Keratinocyte (primary cell): ENCODE results near the gene GBX2. TPM values are rescaled to one million over a fixed set of nuclear protein-coding genes. Genes with fewer than 3 reads are reported as not detected.

Experiments used
- DNase-seq: peaks from one replicate; pipeline ENCODE4 v3.0.0-alpha.2; 2011; ENCODE audit warnings: low read depth, missing footprints, low spot score
- FAIRE-seq: peaks from 2 replicates; lab custom pipeline; 2011; peaks lifted over from hg19 to GRCh38; lab: Jason Lieb, UNC
- H2AFZ ChIP-seq: 2 replicates; pipeline ENCODE4 v1.6.0; 2012; ENCODE audit warnings: low read length, control low read depth, inconsistent platforms; ENCODE audit not compliant: control insufficient read depth
- H3K27ac ChIP-seq: 2 replicates; pipeline ENCODE4 v1.5.1; 2011; ENCODE audit warnings: low read length; ENCODE audit not compliant: control insufficient read depth, insufficient read depth
- H3K27me3 ChIP-seq: 3 replicates; pipeline ENCODE4 v1.6.0; 2011; ENCODE audit warnings: low read length; ENCODE audit not compliant: control insufficient read depth, insufficient read depth; ENCODE audit errors: extremely low read depth
- H3K36me3 ChIP-seq, 2 experiments: 2 replicates in 1 of 2; 3 replicates in 1 of 2; pipeline ENCODE4 v1.5.1; 2011; ENCODE audit warnings: low read length in 2 of 2, mild to moderate bottlenecking in 1 of 2; ENCODE audit not compliant: control insufficient read depth in 2 of 2, insufficient read depth in 2 of 2; ENCODE audit errors: extremely low read depth in 1 of 2
- H3K4me1 ChIP-seq: 3 replicates; pipeline ENCODE4 v1.5.1; 2011; ENCODE audit warnings: low read length; ENCODE audit not compliant: control insufficient read depth, insufficient read depth; ENCODE audit errors: extremely low read depth
- H3K4me2 ChIP-seq: 3 replicates; pipeline ENCODE4 v1.6.0; 2011; ENCODE audit warnings: low read depth, low read length; ENCODE audit not compliant: control insufficient read depth, insufficient read depth; ENCODE audit errors: extremely low read depth
- H3K4me3 ChIP-seq, 3 experiments: fragments of 200-600 bp in 1 of 3; sonication (generic) in 1 of 3; 2 replicates in 2 of 3; 3 replicates in 1 of 3; pipeline ENCODE4 v1.5.1; 2011 to 2016; ENCODE audit warnings: low read length in 3 of 3, mild to moderate bottlenecking in 3 of 3, control low read depth in 2 of 3, inconsistent platforms in 1 of 3, low read depth in 1 of 3, mixed read lengths in 1 of 3, mixed run types in 1 of 3, moderate library complexity in 1 of 3; ENCODE audit not compliant: control insufficient read depth in 2 of 3, insufficient read depth in 2 of 3; ENCODE audit errors: extremely low read depth in 1 of 3
- H3K79me2 ChIP-seq: 2 replicates; pipeline ENCODE4 v1.6.0; 2012; ENCODE audit warnings: low read length; ENCODE audit not compliant: control insufficient read depth, insufficient read depth
- H3K9ac ChIP-seq: 3 replicates; pipeline ENCODE4 v1.6.0; 2011; ENCODE audit warnings: low read length; ENCODE audit not compliant: control insufficient read depth, insufficient read depth; ENCODE audit errors: extremely low read depth
- H3K9me1 ChIP-seq: 3 replicates; pipeline ENCODE4 v1.6.0; 2011; ENCODE audit warnings: low read length; ENCODE audit not compliant: control insufficient read depth, insufficient read depth; ENCODE audit errors: extremely low read depth
- H3K9me3 ChIP-seq: 2 replicates; pipeline ENCODE4 v1.5.1; 2012; ENCODE audit warnings: low read depth, low read length; ENCODE audit not compliant: control insufficient read depth
- H4K20me1 ChIP-seq: 3 replicates; pipeline ENCODE4 v1.6.0; 2011; ENCODE audit warnings: low read length; ENCODE audit not compliant: control insufficient read depth, insufficient read depth; ENCODE audit errors: extremely low read depth
- EZH2 ChIP-seq: IDR thresholded peaks from one replicate; pipeline ENCODE4 v1.6.1; 2012; ENCODE audit warnings: inconsistent platforms, mild to moderate bottlenecking, low read length, moderate library complexity
- dilution Hi-C: fragments of 300-500 bp; cut with MboI; formaldehyde crosslinking; loops from one replicate; pipeline ENCODE4 v1.7.0; 2020; ENCODE audit warnings: low sequenced_read_pairs; ENCODE audit not compliant: extremely low pct_ligation_motif_present
- polyA plus RNA-seq, 5 experiments: library from polyadenylated mRNA; depleted of rRNA in 3 of 5; stranded (reverse) in 3 of 5; stranded (forward) in 1 of 5; unstranded in 1 of 5; fragments of >200 nt; gene quantifications; 1 replicate in 1 of 5; 2 replicates in 3 of 5; 3 replicates in 1 of 5; pipeline versions ENCODE4 v1.2.1 to v1.2.3, GENCODE V29; 2011 to 2012; ENCODE audit warnings: missing spikeins in 2 of 5, low read depth in 1 of 5, low replicate concordance in 1 of 5
- TF ChIP-seq, protein P1 (sequence below), 3 experiments: IDR thresholded peaks in 1 of 3; conservative IDR thresholded peaks in 1 of 3; optimal IDR thresholded peaks in 1 of 3; 2 replicates in 2 of 3; 3 replicates in 1 of 3; pipeline versions ENCODE3 to v1.5.1; 2011; ENCODE audit warnings: low read length in 3 of 3, mild to moderate bottlenecking in 3 of 3, moderate library complexity in 2 of 3, control low read depth in 1 of 3, inconsistent platforms in 1 of 3; ENCODE audit not compliant: insufficient read depth in 2 of 3; ENCODE audit errors: extremely low read depth in 1 of 3

The GBX2 gene
- polyA plus RNA-seq, 1 donor (not counting 4 experiments of a cell fraction or from before 2014, with no cell fraction given): 0.17 TPM

DNA sequence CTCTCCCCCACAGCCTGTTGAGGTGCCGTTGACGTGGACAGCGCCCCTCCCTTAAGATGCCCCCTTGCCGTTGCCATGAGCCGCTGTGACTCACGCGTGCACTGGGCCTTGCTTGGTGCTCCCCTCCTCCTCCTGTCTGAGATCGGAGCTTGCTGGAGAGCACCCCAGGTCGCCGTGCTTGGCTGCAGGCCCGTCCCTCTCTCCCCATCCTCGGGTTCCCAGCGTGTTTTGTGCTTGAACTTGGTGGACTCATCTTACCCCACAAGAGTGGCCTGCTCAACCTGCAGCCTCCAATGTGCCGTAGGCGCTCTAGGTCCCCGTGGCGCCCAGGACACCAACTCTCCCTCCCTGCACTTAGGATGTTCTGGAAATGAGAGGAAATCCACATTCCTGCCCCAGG, 39.9 kb downstream of the GBX2 start:
- H3K36me3 ChIP-seq: peaks cover 0 to 2% of the 10 kb centered on the region in 2 experiments
- no peak overlapping the region for H3K27ac ChIP-seq
- FAIRE-seq: no peak
- dilution Hi-C loops: no loop called here
- no peaks in the 10 kb centered on the region for H3K4me1 ChIP-seq
- no peak for DNase-seq
- TF ChIP-seq, protein P1, sequence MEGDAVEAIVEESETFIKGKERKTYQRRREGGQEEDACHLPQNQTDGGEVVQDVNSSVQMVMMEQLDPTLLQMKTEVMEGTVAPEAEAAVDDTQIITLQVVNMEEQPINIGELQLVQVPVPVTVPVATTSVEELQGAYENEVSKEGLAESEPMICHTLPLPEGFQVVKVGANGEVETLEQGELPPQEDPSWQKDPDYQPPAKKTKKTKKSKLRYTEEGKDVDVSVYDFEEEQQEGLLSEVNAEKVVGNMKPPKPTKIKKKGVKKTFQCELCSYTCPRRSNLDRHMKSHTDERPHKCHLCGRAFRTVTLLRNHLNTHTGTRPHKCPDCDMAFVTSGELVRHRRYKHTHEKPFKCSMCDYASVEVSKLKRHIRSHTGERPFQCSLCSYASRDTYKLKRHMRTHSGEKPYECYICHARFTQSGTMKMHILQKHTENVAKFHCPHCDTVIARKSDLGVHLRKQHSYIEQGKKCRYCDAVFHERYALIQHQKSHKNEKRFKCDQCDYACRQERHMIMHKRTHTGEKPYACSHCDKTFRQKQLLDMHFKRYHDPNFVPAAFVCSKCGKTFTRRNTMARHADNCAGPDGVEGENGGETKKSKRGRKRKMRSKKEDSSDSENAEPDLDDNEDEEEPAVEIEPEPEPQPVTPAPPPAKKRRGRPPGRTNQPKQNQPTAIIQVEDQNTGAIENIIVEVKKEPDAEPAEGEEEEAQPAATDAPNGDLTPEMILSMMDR (optimal IDR thresholded peaks at IDR 0.05 in 1 of 3, IDR thresholded peaks at IDR 0.05 in 1 of 3, conservative IDR thresholded peaks at IDR 0.05 in 1 of 3; ENCODE audit: extremely low read depth in 1 of 3, insufficient read depth in 2 of 3, low read length in 3 of 3): no peak
- TF ChIP-seq EZH2: no peak
- no peaks in the 10 kb centered on the region for H3K9me3 ChIP-seq
- no peak overlapping the region for H2AFZ ChIP-seq
- H3K4me2 ChIP-seq: no peak overlapping the region
- H3K4me3 ChIP-seq: no peak overlapping the region
- no peaks in the 10 kb centered on the region for H3K27me3 ChIP-seq
- no peaks in the 10 kb centered on the region for H3K79me2 ChIP-seq
- H4K20me1 ChIP-seq: no peaks in the 10 kb centered on the region
- no peaks in the 10 kb centered on the region for H3K9me1 ChIP-seq
- no peak overlapping the region for H3K9ac ChIP-seq

GRCh38 chr2:236127010-236127409, 41.2 kb downstream of the GBX2 start:
- Histone ChIP-seq H3K9me1 (no peaks in the 10 kb centered on the region), H3K9me3 (no peaks in the 10 kb centered on the region), H3K4me3 (no peak overlapping the region), H3K36me3 (peaks cover 0 to 3% of the 10 kb centered on the region in 2 experiments), H2AFZ (no peak overlapping the region), H3K9ac (no peak overlapping the region), H3K4me2 (no peak overlapping the region), H3K27me3 (no peaks in the 10 kb centered on the region), H3K4me1 (no peaks in the 10 kb centered on the region), H4K20me1 (no peaks in the 10 kb centered on the region), H3K27ac (no peak overlapping the region), H3K79me2 (no peaks in the 10 kb centered on the region)
- FAIRE-seq (no peak), DNase-seq (no peak)
- TF ChIP-seq, protein P1 (optimal IDR thresholded peaks at IDR 0.05 in 1 of 3, IDR thresholded peaks at IDR 0.05 in 1 of 3, conservative IDR thresholded peaks at IDR 0.05 in 1 of 3; ENCODE audit: extremely low read depth in 1 of 3, insufficient read depth in 2 of 3, low read length in 3 of 3): no peak
- no peak for TF ChIP-seq EZH2
- dilution Hi-C loops: no loop called here
